Stomach smooth muscle (tissue), 2 donors: ENCODE data around the gene MIR17HG.

ENCODE experiments used
- H3K27ac ChIP-seq: one replicate; pipeline ENCODE4 v1.7.0; 2013; ENCODE audit warnings: mild to moderate bottlenecking, low read length, inconsistent platforms
- H3K27me3 ChIP-seq, 2 donors: one replicate each; pipeline ENCODE4 v1.7.0; 2013; ENCODE audit warnings: low read length in 2 of 2; ENCODE audit not compliant: insufficient read depth in 2 of 2, control insufficient read depth in 1 of 2
- H3K36me3 ChIP-seq, 2 donors: one replicate each; pipeline ENCODE4 v1.7.0; 2013; ENCODE audit warnings: low read length in 2 of 2; ENCODE audit not compliant: control insufficient read depth in 2 of 2, insufficient read depth in 2 of 2
- H3K4me1 ChIP-seq: one replicate; pipeline ENCODE4 v1.7.0; 2013; ENCODE audit warnings: low read length; ENCODE audit not compliant: control insufficient read depth, insufficient read depth
- H3K4me3 ChIP-seq, 2 donors: one replicate each; pipeline ENCODE4 v1.7.0; 2013; ENCODE audit warnings: low read length in 2 of 2
- H3K9ac ChIP-seq, 2 donors: one replicate each; pipeline ENCODE4 v1.7.0; 2013; ENCODE audit warnings: low read length in 2 of 2, mild to moderate bottlenecking in 1 of 2
- H3K9me3 ChIP-seq, 2 donors: one replicate each; pipeline ENCODE4 v1.7.0; 2013; ENCODE audit warnings: low read length in 2 of 2; ENCODE audit not compliant: control insufficient read depth in 2 of 2
- donor health status: healthy.
- donor health status: Pancreatic carcinoma.

MIR17HG gene

DNA sequence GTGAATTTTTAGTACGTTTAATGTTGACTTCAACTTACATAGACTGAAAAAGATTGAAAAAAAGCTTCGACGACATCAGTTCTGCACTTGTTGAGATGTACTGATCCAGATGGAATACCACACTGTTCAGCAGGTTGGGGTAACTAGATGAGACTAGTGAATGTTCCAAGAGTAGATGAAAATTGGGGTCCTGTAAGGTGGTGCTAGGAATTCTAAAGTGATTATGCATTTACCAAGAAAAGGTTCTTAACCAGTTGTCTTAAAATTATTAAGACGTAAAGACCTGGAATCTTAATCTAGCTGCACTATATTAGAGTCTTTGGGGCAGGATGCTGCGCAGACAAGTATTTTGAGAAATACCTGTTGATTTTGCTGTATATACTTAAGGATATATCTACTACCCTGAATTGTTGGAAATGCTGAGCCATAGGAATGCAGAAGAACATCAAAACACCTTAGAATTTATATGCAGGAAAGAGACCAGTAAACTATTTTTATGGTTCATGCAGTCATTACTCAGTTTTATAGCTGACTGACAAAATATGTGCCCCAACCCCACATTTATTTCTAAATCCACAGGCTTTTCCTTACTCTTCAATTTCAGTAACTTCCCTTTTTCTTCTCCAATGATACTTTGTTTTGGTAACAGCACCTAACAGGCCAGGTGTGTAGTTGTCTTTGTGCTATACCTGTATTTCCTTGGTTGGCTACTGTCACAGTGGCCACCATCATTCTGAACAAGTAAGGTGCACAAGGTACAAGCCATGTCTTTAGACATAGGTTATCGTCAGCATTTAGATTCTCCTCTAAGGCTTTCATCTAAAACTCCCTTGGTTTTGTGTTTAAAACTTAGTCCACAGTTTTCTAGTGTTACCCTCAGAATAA lies 8.6 kb downstream of the MIR17HG start:
- Histone ChIP-seq H3K9me3 (no peaks in the 10 kb centered on the region), H3K27ac (no peak overlapping the region), H3K27me3 (no peaks in the 10 kb centered on the region), H3K4me3 (no peak overlapping the region), H3K4me1 (no peaks in the 10 kb centered on the region), H3K36me3 (peaks cover 2 to 5% of the 10 kb centered on the region in 2 donors), H3K9ac (no peak overlapping the region)

GRCh38 chr13:91356919-91357612 lies 9.6 kb downstream of the MIR17HG start:
- no peak overlapping the region for H3K4me3 ChIP-seq
- H3K9ac ChIP-seq: no peak overlapping the region
- H3K4me1 ChIP-seq: no peaks in the 10 kb centered on the region
- H3K27ac ChIP-seq: no peak overlapping the region
- peaks cover 0 to 4% of the 10 kb centered on the region in 2 donors for H3K36me3 ChIP-seq
- H3K9me3 ChIP-seq: no peaks in the 10 kb centered on the region
- H3K27me3 ChIP-seq: no peaks in the 10 kb centered on the region

- no peak overlapping the region for H3K27ac ChIP-seq
- no peaks in the 10 kb centered on the region for H3K4me1 ChIP-seq
- no peak overlapping the region for H3K9ac ChIP-seq
- H3K4me3 ChIP-seq: no peak overlapping the region
- peaks cover 0 to 4% of the 10 kb centered on the region in 2 donors for H3K36me3 ChIP-seq
- no peaks in the 10 kb centered on the region for H3K27me3 ChIP-seq
- no peaks in the 10 kb centered on the region for H3K9me3 ChIP-seq
Observed at GRCh38 chr13:91357613-91358386, 10.3 kb downstream of the MIR17HG start.

DNA sequence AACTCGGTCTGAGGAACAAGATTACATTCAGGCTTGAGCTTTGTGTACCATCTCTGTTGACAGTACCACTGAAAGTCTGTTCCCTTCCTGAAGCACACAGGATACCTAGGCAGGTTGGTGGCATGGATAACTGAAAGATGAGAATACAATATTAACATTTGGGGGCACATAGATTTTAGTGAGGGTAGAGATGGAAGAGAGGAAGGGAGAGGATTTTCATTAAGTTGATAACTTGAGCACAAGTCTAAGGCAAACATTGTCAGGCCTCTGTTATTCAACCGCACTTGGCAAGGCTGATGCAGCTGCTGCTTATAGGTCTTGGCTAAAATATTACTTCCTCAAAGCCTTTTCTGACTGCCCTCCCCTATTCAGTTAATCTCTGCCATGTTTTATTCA lies 10.9 kb downstream of the MIR17HG start:
- H3K9me3 ChIP-seq: no peaks in the 10 kb centered on the region
- H3K9ac ChIP-seq: no peak overlapping the region
- no peaks in the 10 kb centered on the region for H3K4me1 ChIP-seq
- H3K27ac ChIP-seq: no peak overlapping the region
- peaks cover 0 to 4% of the 10 kb centered on the region in 2 donors for H3K36me3 ChIP-seq
- H3K27me3 ChIP-seq: no peaks in the 10 kb centered on the region
- H3K4me3 ChIP-seq: no peak overlapping the region

- H3K27ac ChIP-seq: no peak overlapping the region
- no peaks in the 10 kb centered on the region for H3K9me3 ChIP-seq
- no peak overlapping the region for H3K4me3 ChIP-seq
- H3K27me3 ChIP-seq: no peaks in the 10 kb centered on the region
- no peak overlapping the region for H3K9ac ChIP-seq
- H3K4me1 ChIP-seq: no peaks in the 10 kb centered on the region
- H3K36me3 ChIP-seq: peaks cover 0 to 4% of the 10 kb centered on the region in 2 donors
Observed at GRCh38 chr13:91359111-91359510, 11.6 kb downstream of the MIR17HG start.

DNA sequence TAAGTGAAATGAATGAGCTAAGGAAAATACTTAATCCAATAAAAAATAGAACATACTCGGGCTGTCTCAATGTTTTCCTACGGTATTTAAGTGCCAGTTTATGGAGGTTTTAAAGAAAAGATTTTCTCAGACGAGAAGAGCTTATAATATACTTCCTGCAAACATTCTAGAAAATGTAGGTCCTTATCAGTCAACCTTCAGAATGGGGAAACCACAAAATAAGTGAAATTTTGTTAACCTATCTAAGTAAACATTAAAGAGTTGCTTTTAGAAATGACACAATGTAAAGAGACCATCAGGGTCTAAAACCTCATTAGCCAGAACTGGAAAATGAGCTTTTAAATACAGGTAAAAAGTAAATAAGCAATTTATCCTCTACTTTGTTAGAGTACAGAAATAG lies 12.1 kb downstream of the MIR17HG start:
- Histone ChIP-seq H3K4me3 (no peak overlapping the region), H3K9ac (no peak overlapping the region), H3K27me3 (no peaks in the 10 kb centered on the region), H3K36me3 (peaks cover 0 to 4% of the 10 kb centered on the region in 2 donors), H3K4me1 (no peaks in the 10 kb centered on the region), H3K27ac (no peak overlapping the region), H3K9me3 (no peaks in the 10 kb centered on the region)

DNA sequence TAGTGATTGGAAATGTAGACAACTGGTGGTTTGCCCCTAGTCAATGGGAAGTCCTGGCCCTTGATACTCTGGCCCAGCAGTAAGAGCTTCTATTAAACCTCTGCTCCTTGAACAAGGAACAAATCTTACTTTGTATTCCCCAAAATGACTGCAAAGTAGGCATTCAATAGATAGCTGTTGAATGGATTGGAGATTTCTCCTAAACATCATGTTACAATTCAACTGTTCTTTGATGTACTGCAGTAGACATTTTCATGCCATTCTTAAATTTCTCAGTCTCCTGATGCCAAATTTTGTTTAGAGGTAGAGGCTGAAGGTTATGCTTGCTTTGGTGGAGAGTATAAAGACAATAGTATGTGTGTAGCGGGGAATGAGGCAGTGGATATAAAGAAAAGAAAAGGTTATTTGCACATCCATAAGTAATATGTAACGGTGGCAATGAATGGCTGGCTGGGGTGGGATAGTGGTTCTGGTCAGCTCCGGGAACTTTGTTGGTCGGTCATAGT lies 12.8 kb downstream of the MIR17HG start:
- H3K36me3 ChIP-seq: peaks cover 0 to 4% of the 10 kb centered on the region in 2 donors
- no peaks in the 10 kb centered on the region for H3K4me1 ChIP-seq
- H3K4me3 ChIP-seq: no peak overlapping the region
- H3K9me3 ChIP-seq: no peaks in the 10 kb centered on the region
- H3K9ac ChIP-seq: no peak overlapping the region
- no peaks in the 10 kb centered on the region for H3K27me3 ChIP-seq
- H3K27ac ChIP-seq: no peak overlapping the region

DNA sequence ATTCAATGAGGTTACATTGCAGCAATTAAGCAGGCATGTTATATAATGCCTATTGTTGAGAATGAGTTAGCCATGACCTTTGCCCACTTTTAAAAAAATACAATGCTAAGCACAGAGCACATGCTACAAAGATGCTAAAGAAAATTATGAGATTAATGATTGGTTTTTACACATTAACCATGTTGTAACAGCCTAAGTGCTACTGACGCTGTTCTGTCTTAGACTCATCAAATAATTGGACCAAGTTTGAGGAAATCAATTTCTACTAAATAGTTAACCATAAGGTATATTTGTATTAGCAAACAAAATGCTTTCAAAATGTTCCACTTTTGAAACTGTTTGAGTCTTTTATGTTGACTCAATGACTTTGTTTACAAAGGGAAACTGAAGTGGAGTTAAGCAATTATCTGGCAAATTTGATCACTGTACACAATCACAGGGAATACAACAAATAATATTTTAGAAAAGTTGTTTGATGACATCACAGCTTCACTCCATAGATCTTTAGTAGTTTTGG lies 14.3 kb downstream of the MIR17HG start:
- no peaks in the 10 kb centered on the region for H3K27me3 ChIP-seq
- H3K9ac ChIP-seq: no peak overlapping the region
- no peaks in the 10 kb centered on the region for H3K4me1 ChIP-seq
- H3K4me3 ChIP-seq: no peak overlapping the region
- no peaks in the 10 kb centered on the region for H3K9me3 ChIP-seq
- no peak overlapping the region for H3K27ac ChIP-seq
- H3K36me3 ChIP-seq: no peaks in the 10 kb centered on the region

GRCh38 chr13:91362908-91363307 lies 15.4 kb downstream of the MIR17HG start:
- Histone ChIP-seq H3K27ac (no peak overlapping the region), H3K27me3 (no peaks in the 10 kb centered on the region), H3K9me3 (no peaks in the 10 kb centered on the region), H3K36me3 (no peaks in the 10 kb centered on the region), H3K4me3 (no peak overlapping the region), H3K9ac (no peak overlapping the region), H3K4me1 (no peaks in the 10 kb centered on the region)

- Histone ChIP-seq H3K4me1 (no peaks in the 10 kb centered on the region), H3K36me3 (no peaks in the 10 kb centered on the region), H3K27me3 (no peaks in the 10 kb centered on the region), H3K9ac (no peak overlapping the region), H3K27ac (no peak overlapping the region), H3K9me3 (no peaks in the 10 kb centered on the region), H3K4me3 (no peak overlapping the region)
Observed at GRCh38 chr13:91368101-91368500, 20.6 kb downstream of the MIR17HG start.
